ENCODE data around the gene TSPAN18.

TSPAN18 gene

GRCh38 chr11:44945666-44946065 lies 218.9 kb downstream of the TSPAN18 start:
- CTCF ChIA-PET, result interaction anchor here (0.8 to 5.5 kb wide), 6 partner anchors 10 to 158 kb away, joined by 3 to 37 read pairs (median 4); no protein-coding TSS in a partner anchor
- Histone ChIP-seq H3K27ac (ENCODE audit: extremely low read depth, low read depth, low read length) (no peak overlapping the region), H3K36me3 (ENCODE audit: control insufficient read depth in 2 of 2, insufficient read depth in 1 of 2, low read length in 2 of 2) (peaks cover 0 to 12% of the 10 kb centered on the region in 2 experiments; a peak in 1 of 3 replicates), H3K4me1 (ENCODE audit: control insufficient read depth, insufficient read depth, low read length) (no peaks in the 10 kb centered on the region), H3K9me3 (ENCODE audit: control insufficient read depth, insufficient read depth, low read depth, low read length) (no peaks in the 10 kb centered on the region), H3K4me3 (ENCODE audit: low read depth, low read length) (no peak overlapping the region)
- POLR2A ChIA-PET, result no interaction called here
- TF ChIP-seq IKZF3 (tag by site-specific recombination; IDR thresholded peaks at IDR 0.05) (no peak), ZNF521 (tag by site-specific recombination; IDR thresholded peaks at IDR 0.05) (no peak), ZNF837 (tag by site-specific recombination; IDR thresholded peaks at IDR 0.05) (no peak), MEIS1 (CRISPR knock-in tag; IDR thresholded peaks at IDR 0.05; ENCODE audit: borderline replicate concordance) (no peak), ZBTB49 (tag by site-specific recombination; IDR thresholded peaks at IDR 0.05; ENCODE audit: low read depth) (no peak), ZNF404 (tag by site-specific recombination; IDR thresholded peaks at IDR 0.05) (no peak)
- TF ChIP-seq, protein P1, sequence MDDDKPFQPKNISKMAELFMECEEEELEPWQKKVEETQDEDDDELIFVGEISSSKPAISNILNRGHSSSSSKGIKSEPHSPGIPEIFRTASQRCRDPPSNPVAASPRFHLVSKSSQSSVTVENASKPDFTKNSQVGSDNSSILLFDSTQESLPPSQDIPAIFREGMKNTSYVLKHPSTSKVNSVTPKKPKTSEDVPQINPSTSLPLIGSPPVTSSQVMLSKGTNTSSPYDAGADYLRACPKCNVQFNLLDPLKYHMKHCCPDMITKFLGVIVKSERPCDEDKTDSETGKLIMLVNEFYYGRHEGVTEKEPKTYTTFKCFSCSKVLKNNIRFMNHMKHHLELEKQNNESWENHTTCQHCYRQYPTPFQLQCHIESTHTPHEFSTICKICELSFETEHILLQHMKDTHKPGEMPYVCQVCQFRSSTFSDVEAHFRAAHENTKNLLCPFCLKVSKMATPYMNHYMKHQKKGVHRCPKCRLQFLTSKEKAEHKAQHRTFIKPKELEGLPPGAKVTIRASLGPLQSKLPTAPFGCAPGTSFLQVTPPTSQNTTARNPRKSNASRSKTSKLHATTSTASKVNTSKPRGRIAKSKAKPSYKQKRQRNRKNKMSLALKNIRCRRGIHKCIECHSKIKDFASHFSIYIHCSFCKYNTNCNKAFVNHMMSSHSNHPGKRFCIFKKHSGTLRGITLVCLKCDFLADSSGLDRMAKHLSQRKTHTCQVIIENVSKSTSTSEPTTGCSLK (tag by site-specific recombination; IDR thresholded peaks at IDR 0.05), result no peak
- TF ChIP-seq, protein P2, sequence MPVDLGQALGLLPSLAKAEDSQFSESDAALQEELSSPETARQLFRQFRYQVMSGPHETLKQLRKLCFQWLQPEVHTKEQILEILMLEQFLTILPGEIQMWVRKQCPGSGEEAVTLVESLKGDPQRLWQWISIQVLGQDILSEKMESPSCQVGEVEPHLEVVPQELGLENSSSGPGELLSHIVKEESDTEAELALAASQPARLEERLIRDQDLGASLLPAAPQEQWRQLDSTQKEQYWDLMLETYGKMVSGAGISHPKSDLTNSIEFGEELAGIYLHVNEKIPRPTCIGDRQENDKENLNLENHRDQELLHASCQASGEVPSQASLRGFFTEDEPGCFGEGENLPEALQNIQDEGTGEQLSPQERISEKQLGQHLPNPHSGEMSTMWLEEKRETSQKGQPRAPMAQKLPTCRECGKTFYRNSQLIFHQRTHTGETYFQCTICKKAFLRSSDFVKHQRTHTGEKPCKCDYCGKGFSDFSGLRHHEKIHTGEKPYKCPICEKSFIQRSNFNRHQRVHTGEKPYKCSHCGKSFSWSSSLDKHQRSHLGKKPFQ (tag by site-specific recombination; IDR thresholded peaks at IDR 0.05), result no peak

DNA sequence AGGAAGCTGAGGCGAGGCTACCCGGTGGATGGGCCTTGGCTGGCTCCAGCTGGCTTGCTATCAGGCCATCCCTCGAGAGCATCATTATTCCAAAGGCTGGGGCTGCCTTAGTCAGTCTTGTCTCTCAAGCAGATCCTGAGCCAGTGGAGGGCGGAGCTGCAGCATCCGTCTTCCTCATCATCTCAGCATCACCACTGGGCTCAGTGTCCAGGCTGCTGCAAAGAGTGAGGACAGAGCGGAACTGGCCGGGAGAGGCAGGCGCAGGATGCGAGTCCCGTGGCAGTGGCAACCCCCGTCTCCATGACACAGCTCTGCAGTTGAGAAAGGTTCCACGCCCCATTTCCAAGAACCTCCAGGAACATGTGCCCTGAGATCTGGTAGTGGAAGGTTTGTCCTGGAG lies 219.5 kb downstream of the TSPAN18 start:
- Histone ChIP-seq H3K27ac (ENCODE audit: extremely low read depth, low read depth, low read length) (no peak overlapping the region), H3K4me1 (ENCODE audit: control insufficient read depth, insufficient read depth, low read length) (no peaks in the 10 kb centered on the region), H3K4me3 (ENCODE audit: low read depth, low read length) (no peak overlapping the region), H3K9me3 (ENCODE audit: control insufficient read depth, insufficient read depth, low read depth, low read length) (no peaks in the 10 kb centered on the region), H3K36me3 (ENCODE audit: control insufficient read depth in 2 of 2, insufficient read depth in 1 of 2, low read length in 2 of 2) (peaks cover 0 to 10% of the 10 kb centered on the region in 2 experiments; a peak in 1 of 3 replicates)
- CTCF ChIA-PET, result interaction anchor here (2.6 to 5.5 kb wide), 3 partner anchors 10 to 157 kb away, joined by 11 to 37 read pairs (median 31); no protein-coding TSS in a partner anchor
- POLR2A ChIA-PET, result no interaction called here
- TF ChIP-seq, protein P3, sequence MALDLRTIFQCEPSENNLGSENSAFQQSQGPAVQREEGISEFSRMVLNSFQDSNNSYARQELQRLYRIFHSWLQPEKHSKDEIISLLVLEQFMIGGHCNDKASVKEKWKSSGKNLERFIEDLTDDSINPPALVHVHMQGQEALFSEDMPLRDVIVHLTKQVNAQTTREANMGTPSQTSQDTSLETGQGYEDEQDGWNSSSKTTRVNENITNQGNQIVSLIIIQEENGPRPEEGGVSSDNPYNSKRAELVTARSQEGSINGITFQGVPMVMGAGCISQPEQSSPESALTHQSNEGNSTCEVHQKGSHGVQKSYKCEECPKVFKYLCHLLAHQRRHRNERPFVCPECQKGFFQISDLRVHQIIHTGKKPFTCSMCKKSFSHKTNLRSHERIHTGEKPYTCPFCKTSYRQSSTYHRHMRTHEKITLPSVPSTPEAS (tag by site-specific recombination; IDR thresholded peaks at IDR 0.05), result no peak
- TF ChIP-seq ZNF112 (tag by site-specific recombination; IDR thresholded peaks at IDR 0.05), result no peak
- TF ChIP-seq ZNF510 (tag by site-specific recombination; IDR thresholded peaks at IDR 0.05; ENCODE audit: insufficient replicate concordance), result no peak
- TF ChIP-seq ZNF341 (tag by site-specific recombination; IDR thresholded peaks at IDR 0.05; ENCODE audit: low read depth), result no peak
- TF ChIP-seq, protein P4, sequence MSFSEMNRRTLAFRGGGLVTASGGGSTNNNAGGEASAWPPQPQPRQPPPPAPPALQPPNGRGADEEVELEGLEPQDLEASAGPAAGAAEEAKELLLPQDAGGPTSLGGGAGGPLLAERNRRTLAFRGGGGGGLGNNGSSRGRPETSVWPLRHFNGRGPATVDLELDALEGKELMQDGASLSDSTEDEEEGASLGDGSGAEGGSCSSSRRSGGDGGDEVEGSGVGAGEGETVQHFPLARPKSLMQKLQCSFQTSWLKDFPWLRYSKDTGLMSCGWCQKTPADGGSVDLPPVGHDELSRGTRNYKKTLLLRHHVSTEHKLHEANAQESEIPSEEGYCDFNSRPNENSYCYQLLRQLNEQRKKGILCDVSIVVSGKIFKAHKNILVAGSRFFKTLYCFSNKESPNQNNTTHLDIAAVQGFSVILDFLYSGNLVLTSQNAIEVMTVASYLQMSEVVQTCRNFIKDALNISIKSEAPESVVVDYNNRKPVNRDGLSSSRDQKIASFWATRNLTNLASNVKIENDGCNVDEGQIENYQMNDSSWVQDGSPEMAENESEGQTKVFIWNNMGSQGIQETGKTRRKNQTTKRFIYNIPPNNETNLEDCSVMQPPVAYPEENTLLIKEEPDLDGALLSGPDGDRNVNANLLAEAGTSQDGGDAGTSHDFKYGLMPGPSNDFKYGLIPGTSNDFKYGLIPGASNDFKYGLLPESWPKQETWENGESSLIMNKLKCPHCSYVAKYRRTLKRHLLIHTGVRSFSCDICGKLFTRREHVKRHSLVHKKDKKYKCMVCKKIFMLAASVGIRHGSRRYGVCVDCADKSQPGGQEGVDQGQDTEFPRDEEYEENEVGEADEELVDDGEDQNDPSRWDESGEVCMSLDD (tag by site-specific recombination; IDR thresholded peaks at IDR 0.05), result no peak
- TF ChIP-seq ZNF558 (tag by site-specific recombination; IDR thresholded peaks at IDR 0.05), result no peak
- TF ChIP-seq YY2 (tag by site-specific recombination; IDR thresholded peaks at IDR 0.05), result no peak
- no peak for TF ChIP-seq ZNF175 (tag by site-specific recombination; IDR thresholded peaks at IDR 0.05)
- no peak for TF ChIP-seq SP3 (tag by site-specific recombination; IDR thresholded peaks at IDR 0.05)
- no peak for TF ChIP-seq ZNF621 (tag by site-specific recombination; IDR thresholded peaks at IDR 0.05)
- no peak for TF ChIP-seq ZNF221 (tag by site-specific recombination; IDR thresholded peaks at IDR 0.05; ENCODE audit: borderline replicate concordance)
- no peak for TF ChIP-seq ZNF274 (IDR thresholded peaks at IDR 0.05; ENCODE audit: low read length)
- TF ChIP-seq ZNF274 (tag by site-specific recombination; IDR thresholded peaks at IDR 0.05; ENCODE audit: borderline replicate concordance), result no peak
- no peak for TF ChIP-seq ZNF600 (tag by site-specific recombination; IDR thresholded peaks at IDR 0.05)
- no peak for TF ChIP-seq ZNF324 (tag by site-specific recombination; IDR thresholded peaks at IDR 0.05)
